ENCODE data around the gene FMOD.
"Not testable (repeated sequence)": the region's sequence is repeated elsewhere in the genome, so short reads cannot be mapped to it uniquely, and the experiment has no call there.

The FMOD gene

DNA sequence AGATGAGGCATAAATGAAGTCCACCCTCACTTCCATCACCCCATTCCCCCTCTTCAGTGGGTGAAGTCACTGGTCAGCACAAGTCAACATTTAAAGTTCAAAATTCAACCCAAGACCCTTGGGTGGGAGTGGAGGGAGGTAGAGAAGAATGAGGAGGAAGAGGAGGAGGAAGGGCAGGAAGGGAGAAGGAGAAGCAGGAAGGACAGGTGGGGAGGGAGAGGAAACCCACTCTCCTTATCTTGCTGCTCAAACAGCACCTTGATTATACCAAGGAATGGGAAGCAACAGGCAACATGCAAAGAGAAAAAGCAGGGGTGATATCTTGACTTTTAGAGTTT is 49.6 kb downstream of the FMOD start:
- no peak overlapping the region for H3K4me3 Mint-ChIP-seq
- H3K4me1 Mint-ChIP-seq (ENCODE audit: low read depth), result peaks cover 46% of the 10 kb centered on the region
- peak overlapping the region; percentile 11 for H3K27ac Mint-ChIP-seq
- intact Hi-C loops (cut with micrococcal nuclease), result no loop called here
- H3K36me3 Mint-ChIP-seq (ENCODE audit: low read depth), result peaks cover 11% of the 10 kb centered on the region
- H3K9me3 Mint-ChIP-seq, result no peaks in the 10 kb centered on the region
- peaks cover 2% of the 10 kb centered on the region for H3K27me3 Mint-ChIP-seq

DNA sequence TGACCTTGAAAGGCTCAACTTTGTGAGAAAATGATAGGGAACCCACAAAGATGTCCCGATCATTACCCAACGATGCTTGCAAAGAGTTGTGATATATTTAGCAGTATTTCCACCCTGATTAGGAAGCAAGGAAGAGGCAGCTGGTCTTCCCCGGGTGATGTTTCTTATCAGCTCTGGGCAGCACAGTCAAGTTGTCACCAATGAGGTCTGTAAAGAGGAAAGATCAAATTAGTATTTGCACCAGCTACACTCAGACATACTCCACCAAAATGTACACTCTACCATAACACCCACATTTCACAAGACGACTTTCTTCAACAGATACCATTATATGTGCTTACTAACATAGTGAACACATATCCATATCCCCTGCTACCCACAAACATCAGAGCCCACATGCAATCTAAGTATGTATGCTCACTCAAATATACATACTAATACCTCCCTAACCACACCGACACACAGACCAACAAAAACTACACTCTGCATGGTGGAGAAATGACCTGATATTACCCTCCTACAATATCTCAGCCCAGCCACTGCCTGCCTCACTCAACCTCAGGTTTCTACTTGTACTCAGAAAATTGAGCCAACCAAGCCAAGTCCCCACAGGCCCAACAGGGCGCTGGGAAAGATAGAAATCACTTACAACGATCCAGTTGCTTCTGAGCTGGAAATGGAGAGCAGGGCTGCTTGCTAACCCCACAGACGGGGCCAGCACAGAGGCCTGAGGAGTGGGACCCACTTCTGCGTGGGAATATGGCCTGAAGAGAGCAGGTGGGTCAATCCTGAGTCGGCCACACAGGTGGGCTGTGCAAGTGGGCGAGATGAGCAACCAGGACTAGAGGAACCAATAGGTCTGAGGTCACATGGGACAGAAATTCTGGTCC is 50.2 kb downstream of the FMOD start:
- intact Hi-C loops (cut with micrococcal nuclease), result no loop called here
- Mint-ChIP-seq H3K27ac (peak overlapping the region; percentile 11), H3K36me3 (ENCODE audit: low read depth) (peaks cover 5% of the 10 kb centered on the region), H3K27me3 (peaks cover 2% of the 10 kb centered on the region), H3K9me3 (no peaks in the 10 kb centered on the region), H3K4me3 (no peak overlapping the region), H3K4me1 (ENCODE audit: low read depth) (peaks cover 52% of the 10 kb centered on the region)

DNA sequence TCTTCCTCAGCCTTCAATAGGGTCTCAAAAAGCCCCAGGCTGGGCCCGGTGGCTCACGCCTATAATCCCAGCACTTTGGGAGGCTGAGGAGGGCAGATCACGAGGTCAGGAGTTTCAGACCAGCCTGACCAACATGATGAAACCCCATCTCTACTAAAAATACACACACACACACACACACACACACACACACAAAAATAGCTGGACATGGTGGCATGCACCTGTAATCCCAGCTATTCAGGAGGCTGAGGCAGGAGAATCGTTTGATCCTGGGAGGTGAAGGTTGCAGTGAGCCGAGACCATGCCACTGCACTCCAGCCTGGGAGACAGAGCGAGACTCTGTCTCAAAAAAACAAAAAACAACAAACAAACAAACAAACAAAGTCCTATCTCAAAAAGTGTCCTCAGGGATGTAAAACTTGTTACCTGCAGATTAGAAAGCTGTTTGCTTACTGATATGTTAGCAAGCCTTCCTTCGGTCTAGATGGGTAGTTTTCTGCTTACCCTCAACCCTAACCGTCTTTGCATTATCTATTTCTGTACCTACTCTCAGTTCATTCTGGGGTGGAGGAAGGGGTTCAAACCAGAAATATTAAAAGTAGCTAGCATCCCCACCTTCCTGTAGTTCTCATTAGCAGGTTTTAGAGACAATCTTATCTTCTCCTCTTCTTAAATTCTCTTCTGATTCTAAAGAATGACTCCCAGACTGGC is 51.0 kb downstream of the FMOD start:
- H3K4me3 Mint-ChIP-seq; H3K27ac Mint-ChIP-seq; intact Hi-C loops (cut with micrococcal nuclease); H3K9me3 Mint-ChIP-seq; H3K27me3 Mint-ChIP-seq; H3K36me3 Mint-ChIP-seq (ENCODE audit: low read depth): not testable (repeated sequence)
- peaks cover 59% of the 10 kb centered on the region for H3K4me1 Mint-ChIP-seq (ENCODE audit: low read depth)

DNA sequence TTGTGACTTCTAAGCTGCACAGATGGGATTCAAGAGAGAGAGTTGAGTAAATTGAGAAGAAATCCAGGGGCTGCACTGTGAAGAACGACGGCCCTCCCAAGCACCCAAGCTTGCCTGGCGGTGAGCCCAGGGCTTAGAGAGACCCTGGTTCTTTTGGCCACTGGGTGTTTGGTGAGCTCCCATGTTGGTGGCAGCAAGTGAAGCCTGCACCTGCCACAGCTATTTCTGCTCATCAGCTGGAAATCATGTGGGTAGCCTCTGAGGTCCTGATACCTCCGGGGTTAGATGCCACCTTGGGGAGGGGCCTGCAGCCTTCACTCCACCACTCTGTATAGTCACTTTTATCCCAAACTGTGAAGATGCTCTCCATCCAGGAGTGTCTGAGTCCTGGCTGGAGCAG is 51.8 kb downstream of the FMOD start:
- H3K27ac Mint-ChIP-seq, result no peak overlapping the region
- H3K4me1 Mint-ChIP-seq (ENCODE audit: low read depth), result peaks cover 58% of the 10 kb centered on the region
- H3K4me3 Mint-ChIP-seq, result no peak overlapping the region
- H3K27me3 Mint-ChIP-seq, result peaks cover 2% of the 10 kb centered on the region
- H3K36me3 Mint-ChIP-seq (ENCODE audit: low read depth), result no peaks in the 10 kb centered on the region
- H3K9me3 Mint-ChIP-seq, result no peaks in the 10 kb centered on the region
- intact Hi-C loops (cut with micrococcal nuclease), result no loop called here

DNA sequence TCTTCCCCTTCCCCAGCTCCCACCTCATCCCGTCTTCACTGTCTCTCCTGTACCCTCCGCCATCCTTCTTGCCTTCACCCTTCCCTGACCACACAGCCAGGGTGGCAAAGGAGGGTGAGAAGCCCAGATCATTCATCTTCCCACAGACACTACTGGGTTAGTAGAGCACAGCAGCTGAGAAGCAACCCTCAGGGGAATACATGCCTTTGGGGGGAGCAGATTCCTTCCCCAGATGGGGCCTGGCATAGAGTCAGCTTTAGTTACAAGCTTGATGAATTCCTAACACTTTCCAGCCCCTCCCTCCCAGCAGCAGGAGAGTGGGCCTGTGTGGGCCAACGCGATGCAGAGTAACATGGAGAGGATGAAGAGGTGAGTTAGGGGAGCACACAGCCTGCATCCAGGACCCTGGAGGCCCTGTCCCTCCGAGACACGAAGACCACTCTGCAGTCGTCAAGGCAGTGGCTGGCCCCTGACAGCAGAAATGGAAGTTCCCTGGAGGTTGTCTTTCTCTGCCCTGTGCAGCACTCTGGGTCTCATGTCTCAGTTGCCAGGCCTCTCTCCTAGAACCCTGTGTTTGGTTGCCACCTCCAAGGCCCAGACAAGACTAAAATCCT is 54.4 kb downstream of the FMOD start:
- Mint-ChIP-seq H3K27ac (peak overlapping the region; percentile 61), H3K4me3 (no peak overlapping the region), H3K9me3 (no peaks in the 10 kb centered on the region), H3K27me3 (peaks cover 2% of the 10 kb centered on the region), H3K4me1 (ENCODE audit: low read depth) (peaks cover 56% of the 10 kb centered on the region), H3K36me3 (ENCODE audit: low read depth) (no peaks in the 10 kb centered on the region)
- intact Hi-C loops (cut with micrococcal nuclease), result no loop called here

DNA sequence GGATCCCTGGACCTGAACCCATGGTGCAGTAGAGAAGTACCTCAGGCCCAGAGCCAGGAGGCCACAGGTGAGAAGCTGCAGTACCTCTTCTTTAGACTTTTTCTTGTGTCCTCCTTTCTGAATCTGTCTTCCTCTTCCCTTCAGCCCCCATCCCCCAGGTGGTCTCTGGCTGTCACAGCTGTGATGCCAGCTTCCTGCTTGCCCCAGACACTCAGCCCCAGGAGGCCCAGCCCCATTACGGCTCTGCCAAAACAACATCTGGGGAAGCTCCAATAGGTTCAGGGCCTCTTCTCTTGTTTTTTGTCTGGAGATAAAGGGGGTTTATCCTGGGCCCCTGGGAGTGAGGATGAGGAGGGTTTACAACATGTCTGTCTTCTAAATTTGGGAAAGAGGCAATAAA is 55.1 kb downstream of the FMOD start:
- H3K36me3 Mint-ChIP-seq (ENCODE audit: low read depth), result no peaks in the 10 kb centered on the region
- H3K4me1 Mint-ChIP-seq (ENCODE audit: low read depth), result peaks cover 57% of the 10 kb centered on the region
- H3K4me3 Mint-ChIP-seq, result no peak overlapping the region
- H3K27me3 Mint-ChIP-seq, result peaks cover 2% of the 10 kb centered on the region
- H3K9me3 Mint-ChIP-seq, result no peaks in the 10 kb centered on the region
- H3K27ac Mint-ChIP-seq, result peak overlapping the region; percentile 61
- intact Hi-C loops (cut with micrococcal nuclease), result no loop called here

DNA sequence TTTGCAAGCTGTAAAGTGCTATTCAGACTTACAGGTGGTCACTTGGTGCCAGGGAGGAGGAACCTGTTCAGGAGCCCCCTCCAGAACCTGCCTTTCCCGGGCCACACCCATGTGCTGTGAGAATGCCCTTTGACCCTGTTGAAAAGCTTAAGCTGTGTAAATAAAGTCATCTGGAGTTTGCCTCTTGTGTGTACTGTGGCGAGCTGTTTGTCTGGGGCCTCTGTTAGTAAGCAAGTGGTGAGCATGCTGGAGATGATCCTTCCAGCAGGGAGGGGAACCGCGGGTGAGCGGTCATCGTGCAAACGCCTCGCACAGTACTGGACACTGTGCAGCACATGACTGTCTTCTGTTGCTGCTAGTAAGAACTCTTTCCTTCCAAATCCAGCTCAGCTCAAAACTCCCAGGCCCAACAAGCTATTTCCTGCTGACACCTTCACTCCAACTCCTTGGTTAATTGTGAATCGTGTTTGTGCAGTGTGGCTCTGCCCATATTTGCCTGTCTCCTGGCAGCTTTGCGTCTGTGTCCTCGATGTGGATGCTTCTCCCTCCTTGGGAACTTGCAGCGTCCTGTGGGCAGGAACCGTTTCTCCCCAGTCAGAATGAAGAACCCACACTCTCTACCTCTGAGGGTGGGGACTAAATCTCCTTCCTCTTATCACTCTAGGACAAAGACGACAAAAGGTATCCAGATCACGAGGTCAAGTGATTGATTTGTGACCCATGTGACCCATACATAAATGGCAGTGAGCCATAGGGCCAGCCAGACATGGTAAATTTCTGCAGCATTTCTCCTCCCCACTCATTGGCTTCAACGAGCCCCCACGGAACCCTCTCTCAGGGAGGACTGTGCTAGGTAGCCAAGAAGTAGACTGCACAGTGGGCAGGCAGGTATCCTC is 59.5 kb downstream of the FMOD start:
- intact Hi-C loops (cut with micrococcal nuclease), result no loop called here
- no peak overlapping the region for H3K4me3 Mint-ChIP-seq
- H3K27ac Mint-ChIP-seq, result peak overlapping the region; percentile 90
- H3K9me3 Mint-ChIP-seq, result no peaks in the 10 kb centered on the region
- peaks cover 84% of the 10 kb centered on the region for H3K4me1 Mint-ChIP-seq (ENCODE audit: low read depth)
- H3K36me3 Mint-ChIP-seq (ENCODE audit: low read depth), result no peaks in the 10 kb centered on the region
- H3K27me3 Mint-ChIP-seq, result no peaks in the 10 kb centered on the region
